HG02678 (cell line): Measurements from ENCODE around the gene PSRC1.

ENCODE experiments used
- ATAC-seq: cut with Tn5 transposase; IDR thresholded peaks from one replicate; pipeline ENCODE4 v1.9.1; 2021; ENCODE audit warnings: mild to moderate bottlenecking, moderate library complexity; ENCODE audit not compliant: unreplicated experiment

The PSRC1 gene

GRCh38 chr1:109259674-109260557 lies 23.0 kb downstream of the PSRC1 start:
- ATAC-seq: no peak

GRCh38 chr1:109258481-109259466 lies 24.2 kb downstream of the PSRC1 start:
- ATAC-seq: no peak

- no peak for ATAC-seq
Measured at GRCh38 chr1:109257682-109258421, 25.1 kb downstream of the PSRC1 start.

GRCh38 chr1:109256971-109257681 lies 25.8 kb downstream of the PSRC1 start:
- no peak for ATAC-seq

GRCh38 chr1:109256085-109256484 lies 26.9 kb downstream of the PSRC1 start:
- no peak for ATAC-seq

GRCh38 chr1:109255678-109256077 lies 27.3 kb downstream of the PSRC1 start:
- no peak for ATAC-seq

GRCh38 chr1:109255097-109255651 lies 27.8 kb downstream of the PSRC1 start:
- no peak for ATAC-seq

- ATAC-seq: no peak
Measured at GRCh38 chr1:109254621-109255096, 28.3 kb downstream of the PSRC1 start.

GRCh38 chr1:109253803-109254620 lies 28.9 kb downstream of the PSRC1 start:
- no peak for ATAC-seq

GRCh38 chr1:109252893-109253802 lies 29.8 kb downstream of the PSRC1 start:
- no peak for ATAC-seq

GRCh38 chr1:109252167-109252892 lies 30.6 kb downstream of the PSRC1 start:
- no peak for ATAC-seq

- no peak for ATAC-seq
Measured at GRCh38 chr1:109251277-109252166, 31.4 kb downstream of the PSRC1 start.

- ATAC-seq: no peak
Measured at GRCh38 chr1:109250454-109251276, 32.3 kb downstream of the PSRC1 start.

- ATAC-seq: peak; percentile 35
Measured at GRCh38 chr1:109249654-109250401, 33.1 kb downstream of the PSRC1 start.
